ENCODE data around the gene UBL7. TPM values are rescaled to one million over a fixed set of nuclear protein-coding genes. Genes with fewer than 3 reads are reported as not detected.

UBL7 gene
- total RNA-seq, 1 experiment from 2014 or later = 65.3 TPM

GRCh38 chr15:74454764-74455500 is 6.0 kb downstream of the UBL7 start:
- no TSS peak for BruUV-seq (replicated peaks)
- H2AFZ ChIP-seq (ENCODE audit: low read depth, low read length, poor library complexity, severe bottlenecking) = no peak overlapping the region
- ATAC-seq (no peak), DNase-seq (ENCODE audit: low read depth, low spot score) (no peak)
- H3K4me2 ChIP-seq (ENCODE audit: low read length) = no peak overlapping the region
- no peaks in the 10 kb centered on the region for H3K79me2 ChIP-seq (ENCODE audit: insufficient read depth, low read length)
- H3K4me1 ChIP-seq (ENCODE audit: control insufficient read depth in 1 of 2, insufficient read depth in 2 of 2, low read length in 2 of 2) = peaks cover 5 to 13% of the 10 kb centered on the region in 2 experiments
- no peaks in the 10 kb centered on the region for H3K9me2 ChIP-seq (ENCODE audit: insufficient read depth)
- H3K27me3 ChIP-seq (ENCODE audit: insufficient read depth, low read length) = no peaks in the 10 kb centered on the region
- no peaks in the 10 kb centered on the region for H3K9me3 ChIP-seq (ENCODE audit: control insufficient read depth in 1 of 2, insufficient read depth in 1 of 2, low read depth in 1 of 2, low read length in 2 of 2)
- ChIA-PET POLR2A (interaction anchor here (1.1 kb wide), 1 partner anchor 21 kb away, joined by 3 read pairs; the partner anchor contains the start of gene SEMA7A), CTCF (interaction anchor here (1.7 kb wide), 2 partner anchors 73 to 166 kb away, joined by 3 to 4 read pairs; no protein-coding TSS in a partner anchor), RAD21 (ENCODE audit: low non-redundant PET in 1 of 2, low total read pairs in 2 of 2, uncharacterized antibody in 2 of 2, unreplicated experiment in 2 of 2) (no interaction called here)
- no peak overlapping the region for H3K9ac ChIP-seq (ENCODE audit: low read length)
- no peak overlapping the region for H3K4me3 ChIP-seq (replicated peaks in 1 of 2; ENCODE audit: low read depth in 1 of 2, low read length in 2 of 2)
- intact Hi-C loops (cut with micrococcal nuclease) = no loop called here
- peaks cover 0 to 13% of the 10 kb centered on the region in 2 experiments; a peak in 3 of 4 replicates for H3K36me3 ChIP-seq (ENCODE audit: control insufficient read depth in 1 of 2, insufficient read depth in 2 of 2, low read length in 2 of 2)
- no peaks in the 10 kb centered on the region for H4K20me1 ChIP-seq (ENCODE audit: insufficient read depth)
- TF ChIP-seq, protein P1, sequence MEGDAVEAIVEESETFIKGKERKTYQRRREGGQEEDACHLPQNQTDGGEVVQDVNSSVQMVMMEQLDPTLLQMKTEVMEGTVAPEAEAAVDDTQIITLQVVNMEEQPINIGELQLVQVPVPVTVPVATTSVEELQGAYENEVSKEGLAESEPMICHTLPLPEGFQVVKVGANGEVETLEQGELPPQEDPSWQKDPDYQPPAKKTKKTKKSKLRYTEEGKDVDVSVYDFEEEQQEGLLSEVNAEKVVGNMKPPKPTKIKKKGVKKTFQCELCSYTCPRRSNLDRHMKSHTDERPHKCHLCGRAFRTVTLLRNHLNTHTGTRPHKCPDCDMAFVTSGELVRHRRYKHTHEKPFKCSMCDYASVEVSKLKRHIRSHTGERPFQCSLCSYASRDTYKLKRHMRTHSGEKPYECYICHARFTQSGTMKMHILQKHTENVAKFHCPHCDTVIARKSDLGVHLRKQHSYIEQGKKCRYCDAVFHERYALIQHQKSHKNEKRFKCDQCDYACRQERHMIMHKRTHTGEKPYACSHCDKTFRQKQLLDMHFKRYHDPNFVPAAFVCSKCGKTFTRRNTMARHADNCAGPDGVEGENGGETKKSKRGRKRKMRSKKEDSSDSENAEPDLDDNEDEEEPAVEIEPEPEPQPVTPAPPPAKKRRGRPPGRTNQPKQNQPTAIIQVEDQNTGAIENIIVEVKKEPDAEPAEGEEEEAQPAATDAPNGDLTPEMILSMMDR (IDR thresholded peaks at IDR 0.05 in 2 of 3, conservative IDR thresholded peaks at IDR 0.05 in 1 of 3; ENCODE audit: borderline replicate concordance in 1 of 3, insufficient read depth in 1 of 3, low read depth in 2 of 3, low read length in 2 of 3) = no peak
- TF ChIP-seq MAX (IDR thresholded peaks at IDR 0.05) (no peak), SP1 (IDR thresholded peaks at IDR 0.05; ENCODE audit: low read depth) (no peak), TCF7L2 (IDR thresholded peaks at IDR 0.05; ENCODE audit: borderline replicate concordance, extremely low read depth, insufficient read depth, insufficient read length) (no peak)
- no peak overlapping the region for H3K27ac ChIP-seq (ENCODE audit: low read depth, low read length)
